Fibroblast of skin of right biceps (primary cell): ENCODE results near the gene PRXL2B.
"Not testable (repeated sequence)": the region's sequence is repeated elsewhere in the genome, so short reads cannot be mapped to it uniquely, and the experiment has no call there.

Experiments used
- DNase-seq: peaks from one replicate; pipeline ENCODE4 v3.0.0-alpha.2; 2013

Gene PRXL2B

DNA sequence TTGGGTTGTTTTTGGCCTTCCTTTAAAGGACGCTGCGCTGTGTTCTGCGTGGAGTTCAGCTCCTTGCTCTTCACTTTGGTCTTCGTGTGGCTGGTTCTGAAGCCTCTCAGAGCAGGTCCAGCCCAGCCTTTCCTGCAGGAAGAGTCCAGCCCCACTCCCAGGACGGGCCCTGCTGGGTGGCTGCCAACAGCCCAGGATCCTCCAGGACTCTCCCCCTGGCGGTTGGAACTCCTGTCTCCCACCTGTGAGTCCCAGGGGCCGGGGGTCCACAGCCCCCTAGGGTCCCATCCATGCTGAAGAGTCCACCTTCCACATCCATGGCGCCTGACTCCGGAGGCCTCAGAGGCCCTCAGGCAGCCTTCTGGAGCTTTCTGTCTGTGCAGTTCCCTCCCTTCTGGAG, 35.0 kb upstream of the PRXL2B start:
- DNase-seq = not testable (repeated sequence)

DNA sequence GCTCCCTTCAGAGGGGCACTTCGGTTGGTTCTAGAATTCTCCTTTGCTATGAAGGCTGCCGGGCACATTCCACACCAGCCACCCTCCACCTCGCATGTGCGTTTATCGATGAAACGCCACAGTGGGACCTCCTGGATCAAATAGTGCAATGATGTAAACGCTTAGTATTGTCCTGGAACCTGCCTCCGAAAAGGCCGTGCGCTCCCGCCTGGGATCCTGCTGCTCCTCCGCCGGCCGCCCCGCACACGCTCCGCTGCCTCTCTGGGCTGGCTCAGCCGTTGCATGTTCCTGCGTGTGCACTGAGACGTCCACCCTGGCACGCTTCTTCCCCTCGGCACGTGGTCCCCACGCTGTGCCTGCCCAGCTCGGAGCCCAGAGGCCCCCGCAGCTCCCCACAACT, 34.4 kb upstream of the PRXL2B start:
- no peak for DNase-seq

DNA sequence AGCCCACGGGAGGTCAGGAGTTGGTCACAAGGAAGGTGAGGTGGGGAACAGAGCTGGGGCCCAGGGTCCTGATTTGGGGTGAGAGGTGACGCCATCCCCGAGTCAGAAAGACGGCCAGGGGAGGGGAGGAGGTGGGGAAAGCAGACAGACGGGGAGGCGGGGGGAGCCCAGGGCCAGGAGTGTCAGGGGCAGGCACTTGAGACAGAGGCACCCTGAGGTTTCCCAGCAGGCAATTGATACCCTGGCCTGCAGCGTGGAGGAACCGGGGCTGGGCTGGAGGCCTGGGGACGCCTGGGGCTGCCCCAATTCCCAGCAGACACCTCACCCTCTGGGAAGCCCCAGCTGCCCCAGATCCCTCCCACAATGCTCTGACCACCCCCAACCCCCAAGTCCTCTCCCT, 33.5 kb upstream of the PRXL2B start:
- DNase-seq = not testable (repeated sequence)

DNA sequence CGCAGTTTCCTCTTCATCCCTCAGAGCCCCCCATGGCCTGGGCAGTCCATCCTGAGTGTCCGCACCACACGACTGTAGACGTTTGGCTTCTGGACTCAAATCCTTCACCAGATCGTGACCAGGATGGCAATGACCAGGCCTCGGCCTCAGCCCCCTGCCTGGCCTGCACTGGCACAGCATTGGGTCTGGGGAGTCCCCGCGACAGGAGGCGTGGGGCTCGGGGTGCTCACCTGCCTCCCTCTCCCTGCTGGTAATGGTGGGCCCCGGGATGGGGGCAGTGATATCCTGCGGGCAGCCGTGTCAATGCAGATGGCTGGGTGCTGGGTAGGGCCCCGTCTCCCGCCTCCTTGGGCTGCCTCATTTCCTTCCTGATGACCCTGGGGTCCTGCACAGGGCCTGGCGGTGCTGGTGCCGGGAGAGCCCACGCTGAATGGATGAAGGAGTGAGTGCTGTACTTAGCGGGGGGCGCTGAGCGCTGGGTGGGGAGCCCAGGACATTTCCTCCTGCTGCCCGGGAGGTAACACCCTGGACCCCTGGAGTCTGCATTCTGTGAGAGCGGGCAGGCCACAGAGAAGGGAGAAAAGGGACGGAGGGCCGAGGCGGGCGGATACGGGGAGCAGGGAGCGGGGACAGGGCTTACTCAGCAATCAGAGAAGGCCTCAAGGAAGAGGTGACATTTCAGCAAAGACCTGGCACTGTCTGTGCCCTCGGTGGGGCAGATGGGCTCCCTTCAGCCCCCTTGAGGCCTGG, 32.5 kb upstream of the PRXL2B start:
- no peak for DNase-seq

DNA sequence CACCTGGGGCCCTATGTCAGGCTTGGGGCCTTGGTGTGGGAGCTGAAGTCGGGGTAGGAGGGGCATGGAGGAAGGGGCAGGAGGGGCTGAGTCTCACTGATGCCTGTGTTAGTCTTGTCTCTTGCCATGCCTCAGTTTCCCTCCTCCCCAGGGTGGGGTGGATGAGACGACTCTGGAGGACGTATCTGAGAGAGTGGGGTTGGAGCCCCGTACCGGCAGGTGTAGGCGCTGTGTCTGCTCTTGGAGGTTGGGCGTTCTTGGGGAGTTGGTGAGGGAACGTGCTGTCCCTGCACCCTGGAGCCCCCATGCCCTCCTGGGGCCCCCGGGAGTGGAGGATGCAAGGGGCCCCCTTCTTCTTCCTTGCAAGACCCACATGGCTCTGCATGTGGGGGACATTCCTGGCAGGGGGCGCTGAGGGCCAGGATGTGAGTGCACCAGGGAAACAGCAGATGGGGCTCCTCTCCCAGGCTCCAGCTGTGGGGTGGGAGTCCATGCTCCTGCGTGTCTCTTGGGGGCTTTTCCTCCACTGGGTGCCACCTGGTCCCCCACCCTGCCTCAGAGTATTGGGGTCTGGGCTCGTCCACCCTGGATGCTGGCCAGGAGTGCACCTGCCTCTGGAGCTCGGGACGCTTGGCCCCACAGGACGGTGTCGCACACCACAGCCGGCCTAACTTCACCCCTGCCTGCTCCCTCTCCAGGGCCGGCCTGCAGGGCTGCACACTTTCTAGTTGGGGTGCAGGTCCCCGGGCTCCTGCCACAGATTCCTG, 31.8 kb upstream of the PRXL2B start:
- DNase-seq = no peak

DNA sequence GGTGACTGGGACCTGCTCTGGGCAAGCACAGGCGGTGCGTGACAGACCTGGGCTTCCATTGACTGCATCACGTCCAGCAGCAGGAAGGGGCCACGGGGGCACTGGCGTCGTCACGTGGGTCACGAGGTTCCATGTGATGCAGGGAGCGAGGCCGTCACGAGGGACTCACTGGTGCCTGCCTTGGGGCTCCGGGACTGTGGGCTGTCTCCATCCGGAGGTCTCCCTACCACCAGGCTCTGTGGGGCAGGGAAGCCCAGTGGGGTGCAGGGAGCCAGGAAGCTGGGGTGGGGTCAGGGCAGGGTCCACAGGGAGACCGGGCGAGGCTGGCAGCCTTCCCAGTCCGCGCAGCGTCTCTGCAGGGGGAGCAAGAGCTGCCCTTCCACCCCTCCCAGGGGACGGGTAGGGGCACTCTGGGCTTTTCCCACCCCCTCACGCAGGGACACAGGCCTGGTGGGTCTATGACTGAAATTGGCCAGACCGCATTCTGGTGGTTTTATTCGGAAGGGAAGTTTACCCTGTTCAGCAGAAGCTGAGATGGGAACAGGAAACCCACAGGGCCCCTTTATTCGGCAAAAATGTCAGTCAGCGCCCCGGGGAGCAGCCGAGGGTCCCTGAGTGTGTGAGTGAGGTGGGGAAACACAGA, 30.8 kb upstream of the PRXL2B start:
- DNase-seq = no peak

DNA sequence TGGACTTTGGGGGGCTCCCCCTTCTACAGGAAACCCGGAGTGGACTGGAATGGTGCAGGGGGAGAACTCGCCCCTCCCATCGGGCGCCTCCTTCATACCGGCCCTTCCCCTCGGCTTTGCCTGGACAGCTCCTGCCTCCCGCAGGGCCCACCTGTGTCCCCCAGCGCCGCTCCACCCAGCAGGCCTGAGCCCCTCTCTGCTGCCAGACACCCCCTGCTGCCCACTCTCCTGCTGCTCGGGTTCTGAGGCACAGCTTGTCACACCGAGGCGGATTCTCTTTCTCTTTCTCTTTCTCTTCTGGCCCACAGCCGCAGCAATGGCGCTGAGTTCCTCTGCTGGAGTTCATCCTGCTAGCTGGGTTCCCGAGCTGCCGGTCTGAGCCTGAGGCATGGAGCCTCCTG, 30.3 kb upstream of the PRXL2B start, which contains the start of gene TNFRSF14:
TNFRSF14 (plus strand) TSS at position 95 of the 401 bp plus-strand sequence; CDS start at position 389, 294 bp downstream.
- peak; percentile 29 for DNase-seq

DNA sequence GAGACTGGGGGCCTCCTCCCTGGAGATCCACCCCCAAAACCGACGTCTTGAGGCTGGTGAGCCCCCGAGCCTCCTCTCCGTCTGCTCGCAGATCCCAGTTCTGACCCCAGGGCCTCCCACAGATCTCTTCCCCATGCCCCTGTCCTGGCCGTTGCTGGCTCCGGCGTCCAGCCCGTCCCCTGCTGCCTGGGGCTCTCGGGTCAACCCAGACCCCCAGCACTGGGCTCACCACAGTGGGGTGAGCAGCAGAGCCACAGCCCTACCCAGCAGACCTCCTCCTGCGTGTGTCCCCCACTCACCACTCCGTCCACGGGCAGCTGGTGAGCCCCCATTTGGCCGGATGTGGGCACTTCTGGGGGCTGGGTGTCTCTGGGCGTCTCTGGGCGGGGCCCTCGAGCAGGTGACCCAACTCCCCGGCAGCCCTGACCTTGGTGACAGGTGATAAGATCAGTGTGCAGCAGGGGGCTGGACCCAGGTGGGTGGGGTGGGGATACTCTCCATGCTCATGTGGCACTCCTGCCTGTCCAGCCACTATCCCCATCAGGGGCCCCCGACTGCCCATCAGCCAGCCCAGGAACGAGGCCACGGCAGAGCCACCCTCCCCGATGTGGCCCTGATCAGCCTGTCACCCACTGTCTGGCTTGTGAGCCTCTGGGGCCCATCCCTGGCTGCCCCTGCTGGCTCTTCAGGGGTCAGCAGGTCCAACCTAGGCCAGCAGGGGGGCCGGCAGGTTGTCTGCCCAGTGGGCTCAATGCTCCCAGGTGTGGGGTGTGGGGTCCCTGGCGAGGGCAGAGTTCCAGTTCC, 29.7 kb upstream of the PRXL2B start:
- no peak for DNase-seq

DNA sequence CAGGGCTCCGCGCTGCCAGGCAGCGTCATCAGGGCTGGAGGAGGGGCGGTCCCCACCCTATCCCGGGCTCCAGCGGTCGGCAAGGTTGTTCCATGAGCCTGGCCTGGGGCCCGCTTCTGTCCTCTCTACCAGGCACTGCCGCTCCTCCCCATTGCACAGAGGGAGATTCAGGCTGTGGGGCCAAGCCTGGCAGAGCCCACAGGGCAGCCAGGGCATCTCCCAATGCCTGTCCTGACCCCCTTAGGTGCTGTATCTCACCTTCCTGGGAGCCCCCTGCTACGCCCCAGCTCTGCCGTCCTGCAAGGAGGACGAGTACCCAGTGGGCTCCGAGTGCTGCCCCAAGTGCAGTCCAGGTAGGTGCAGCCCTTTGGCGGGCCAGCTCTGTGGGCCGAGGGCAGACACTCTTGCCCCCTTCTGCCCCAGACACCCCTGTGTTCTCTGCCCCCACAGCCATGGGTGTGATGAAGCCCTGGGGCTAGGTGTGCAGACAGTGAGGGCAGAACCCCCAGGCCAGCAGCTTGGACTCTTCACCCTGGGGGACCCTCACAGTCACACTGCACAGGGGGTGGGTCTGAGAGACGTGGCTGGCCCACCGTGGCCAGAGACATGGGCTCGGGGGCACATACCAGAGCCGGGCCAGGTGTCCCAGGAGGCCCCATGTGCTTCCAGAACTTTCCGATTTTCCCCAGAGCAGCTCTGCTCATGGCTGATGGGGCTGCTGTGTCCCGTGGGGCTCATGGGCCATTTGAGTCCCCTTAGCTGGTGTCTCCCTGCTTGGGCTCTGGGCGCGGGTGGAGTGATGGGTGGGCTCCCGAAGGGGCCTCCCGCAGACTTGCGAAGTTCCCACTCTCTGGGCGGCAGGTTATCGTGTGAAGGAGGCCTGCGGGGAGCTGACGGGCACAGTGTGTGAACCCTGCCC, 28.8 kb upstream of the PRXL2B start:
- DNase-seq = no peak

DNA sequence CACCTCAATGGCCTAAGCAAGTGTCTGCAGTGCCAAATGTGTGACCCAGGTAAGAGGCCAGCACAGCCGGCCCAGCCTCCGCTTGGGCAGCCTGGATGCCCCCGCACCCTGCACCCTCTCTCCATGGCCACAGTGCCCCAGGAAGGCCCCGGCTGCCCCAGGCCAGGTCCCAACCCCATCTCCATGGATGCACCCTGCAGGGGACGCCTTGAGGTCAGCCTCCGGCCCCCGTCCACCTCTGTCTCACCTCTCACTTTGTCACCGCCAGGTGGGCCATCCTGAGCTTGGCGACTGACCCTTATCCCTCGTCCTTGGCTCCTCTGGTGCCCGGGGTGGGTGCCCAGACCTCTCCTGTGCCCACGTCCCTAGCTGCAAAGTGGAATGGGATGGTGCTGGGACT, 28.2 kb upstream of the PRXL2B start:
- DNase-seq = no peak

DNA sequence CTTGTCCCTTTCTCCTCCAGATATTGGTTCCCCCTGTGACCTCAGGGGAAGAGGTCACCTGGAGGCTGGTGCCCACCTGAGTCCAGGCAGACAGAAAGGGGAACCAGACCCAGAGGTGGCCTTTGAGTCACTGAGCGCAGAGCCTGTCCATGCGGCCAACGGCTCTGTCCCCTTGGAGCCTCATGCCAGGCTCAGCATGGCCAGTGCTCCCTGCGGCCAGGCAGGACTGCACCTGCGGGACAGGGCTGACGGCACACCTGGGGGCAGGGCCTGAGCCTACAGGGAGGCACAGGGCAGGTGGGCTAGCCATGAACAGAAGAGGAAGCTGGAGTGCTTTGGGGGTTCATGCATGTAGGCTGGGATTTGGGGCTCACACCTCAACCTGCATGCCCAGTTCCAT, 27.7 kb upstream of the PRXL2B start:
- DNase-seq = no peak

DNA sequence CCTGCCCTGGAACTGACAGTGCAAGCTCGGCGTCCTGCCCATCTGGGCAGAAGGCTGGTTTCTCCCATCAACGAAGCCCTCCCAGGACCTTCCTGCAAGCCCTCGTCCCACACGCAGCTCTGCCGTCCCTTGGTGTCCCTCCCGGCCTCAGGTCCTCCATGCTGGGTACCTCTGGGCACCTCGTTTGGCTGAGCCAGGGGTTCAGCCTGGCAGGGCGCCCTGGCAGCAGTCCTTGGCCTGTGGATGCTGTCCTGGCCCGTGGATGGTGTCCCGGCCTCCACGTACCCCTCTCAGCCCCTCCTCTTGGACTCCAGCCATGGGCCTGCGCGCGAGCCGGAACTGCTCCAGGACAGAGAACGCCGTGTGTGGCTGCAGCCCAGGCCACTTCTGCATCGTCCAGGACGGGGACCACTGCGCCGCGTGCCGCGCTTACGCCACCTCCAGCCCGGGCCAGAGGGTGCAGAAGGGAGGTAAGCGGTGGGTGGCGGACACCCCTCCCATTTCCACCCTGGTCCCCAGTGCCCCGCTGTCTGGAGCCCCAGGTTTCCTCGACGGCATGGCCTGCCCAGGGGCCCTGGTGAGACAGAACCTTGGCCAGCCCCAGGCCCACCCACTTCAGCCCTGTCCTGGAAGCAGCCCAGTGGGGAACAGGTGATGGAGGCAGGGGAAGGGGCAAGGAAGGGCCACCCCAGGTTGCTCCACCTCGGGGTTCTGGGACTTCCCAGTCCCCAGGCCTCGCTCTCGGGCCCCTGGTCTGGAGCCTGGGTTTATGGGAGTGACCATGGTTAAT, 26.9 kb upstream of the PRXL2B start:
- DNase-seq = no peak

DNA sequence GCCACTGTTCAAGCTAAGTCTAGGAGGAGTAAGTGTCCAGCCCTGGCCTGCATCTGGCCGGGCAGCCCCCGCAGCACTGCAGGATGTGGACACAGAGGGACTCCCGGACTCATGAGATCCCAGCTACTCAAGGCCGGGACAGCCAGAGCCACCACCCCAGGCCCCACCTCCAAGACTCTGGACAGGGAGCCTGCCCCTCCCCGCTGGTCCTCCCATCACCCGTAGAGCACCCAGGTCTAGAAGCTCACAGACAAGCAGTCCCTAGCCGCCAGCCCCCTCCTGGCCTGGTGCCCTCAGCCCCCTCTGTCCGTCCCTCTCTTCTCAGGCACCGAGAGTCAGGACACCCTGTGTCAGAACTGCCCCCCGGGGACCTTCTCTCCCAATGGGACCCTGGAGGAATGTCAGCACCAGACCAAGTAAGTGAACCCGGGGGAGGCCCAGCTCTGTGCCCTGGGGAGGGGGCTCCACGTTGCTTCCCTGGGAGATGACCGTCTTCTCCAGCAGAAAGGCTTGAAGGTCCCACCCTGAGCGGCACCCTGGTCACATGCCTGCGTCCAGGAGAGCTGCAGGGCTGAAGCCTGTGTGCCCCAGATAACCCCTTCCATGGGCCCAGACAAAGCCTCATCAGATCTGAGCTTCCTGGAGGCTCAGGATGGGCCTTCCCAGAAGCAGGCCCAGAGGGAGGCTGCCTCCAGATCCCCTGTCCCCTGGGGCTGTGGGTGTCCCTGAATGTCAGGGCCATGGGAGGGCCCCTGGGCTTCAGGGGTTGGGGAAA, 26.1 kb upstream of the PRXL2B start:
- no peak for DNase-seq

DNA sequence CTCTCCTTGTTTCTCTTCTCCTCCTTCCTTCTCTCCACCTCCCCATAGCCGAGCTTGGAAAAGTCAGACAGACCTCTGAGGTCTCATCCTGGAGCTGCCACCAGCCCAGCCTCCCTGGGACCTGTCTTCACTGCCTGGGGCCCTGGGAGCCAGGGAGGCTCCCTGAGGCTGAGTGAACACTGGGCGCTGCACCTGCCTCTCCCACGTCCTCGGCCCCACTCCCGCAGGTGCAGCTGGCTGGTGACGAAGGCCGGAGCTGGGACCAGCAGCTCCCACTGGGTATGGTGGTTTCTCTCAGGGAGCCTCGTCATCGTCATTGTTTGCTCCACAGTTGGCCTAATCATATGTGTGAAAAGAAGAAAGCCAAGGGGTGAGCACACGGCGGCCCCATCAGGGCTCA, 25.1 kb upstream of the PRXL2B start:
- no peak for DNase-seq

DNA sequence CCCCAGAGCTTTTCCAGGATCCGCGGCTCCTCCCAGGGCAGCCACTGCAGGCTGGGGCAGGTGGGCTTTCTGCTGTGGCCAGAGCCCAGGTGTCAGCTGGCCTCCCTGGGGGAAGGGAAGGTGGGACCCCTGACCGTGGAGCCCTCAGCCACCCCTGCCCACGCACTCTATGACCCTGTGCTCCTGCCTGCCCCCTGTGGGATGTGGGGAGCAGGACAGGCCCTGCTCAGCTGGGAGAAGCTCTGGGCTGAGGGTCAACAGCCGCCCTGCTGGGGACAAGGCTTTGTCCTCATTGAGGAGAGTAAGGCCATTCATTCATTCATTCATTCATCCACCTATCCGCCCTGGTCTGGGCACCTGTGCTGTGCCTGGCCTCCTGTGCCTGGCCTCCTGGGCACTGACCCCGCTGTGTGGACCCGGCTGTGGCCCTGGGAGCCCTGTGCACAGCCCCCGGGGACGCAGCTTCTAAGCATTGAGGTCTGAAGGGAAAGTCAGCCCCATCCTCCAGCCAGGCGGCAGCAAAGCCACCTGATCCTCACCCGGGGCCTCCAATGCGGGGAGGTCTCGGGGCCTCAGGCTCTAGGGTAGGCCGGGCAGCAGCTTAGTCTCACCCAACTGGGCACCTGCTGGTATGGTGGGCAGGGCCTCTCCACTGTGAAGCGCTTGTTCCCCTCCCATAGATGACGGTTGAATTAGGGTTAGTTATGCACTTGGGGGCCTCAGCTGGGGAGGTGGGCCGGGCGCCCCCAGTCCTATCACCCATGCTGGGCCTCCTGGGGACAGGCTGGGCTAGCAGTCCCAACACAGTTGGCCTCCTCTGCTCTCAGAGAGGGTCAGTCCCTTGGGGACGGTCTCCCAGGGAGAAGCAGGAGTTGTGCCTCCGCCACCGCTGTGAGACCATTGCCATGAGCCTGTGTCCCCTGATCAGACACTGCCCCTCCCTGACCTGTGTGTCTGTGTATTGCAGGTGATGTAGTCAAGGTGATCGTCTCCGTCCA, 24.4 kb upstream of the PRXL2B start:
- no peak for DNase-seq

DNA sequence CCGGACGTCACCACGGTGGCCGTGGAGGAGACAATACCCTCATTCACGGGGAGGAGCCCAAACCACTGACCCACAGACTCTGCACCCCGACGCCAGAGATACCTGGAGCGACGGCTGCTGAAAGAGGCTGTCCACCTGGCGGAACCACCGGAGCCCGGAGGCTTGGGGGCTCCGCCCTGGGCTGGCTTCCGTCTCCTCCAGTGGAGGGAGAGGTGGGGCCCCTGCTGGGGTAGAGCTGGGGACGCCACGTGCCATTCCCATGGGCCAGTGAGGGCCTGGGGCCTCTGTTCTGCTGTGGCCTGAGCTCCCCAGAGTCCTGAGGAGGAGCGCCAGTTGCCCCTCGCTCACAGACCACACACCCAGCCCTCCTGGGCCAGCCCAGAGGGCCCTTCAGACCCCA, 23.4 kb upstream of the PRXL2B start:
- no peak for DNase-seq

DNA sequence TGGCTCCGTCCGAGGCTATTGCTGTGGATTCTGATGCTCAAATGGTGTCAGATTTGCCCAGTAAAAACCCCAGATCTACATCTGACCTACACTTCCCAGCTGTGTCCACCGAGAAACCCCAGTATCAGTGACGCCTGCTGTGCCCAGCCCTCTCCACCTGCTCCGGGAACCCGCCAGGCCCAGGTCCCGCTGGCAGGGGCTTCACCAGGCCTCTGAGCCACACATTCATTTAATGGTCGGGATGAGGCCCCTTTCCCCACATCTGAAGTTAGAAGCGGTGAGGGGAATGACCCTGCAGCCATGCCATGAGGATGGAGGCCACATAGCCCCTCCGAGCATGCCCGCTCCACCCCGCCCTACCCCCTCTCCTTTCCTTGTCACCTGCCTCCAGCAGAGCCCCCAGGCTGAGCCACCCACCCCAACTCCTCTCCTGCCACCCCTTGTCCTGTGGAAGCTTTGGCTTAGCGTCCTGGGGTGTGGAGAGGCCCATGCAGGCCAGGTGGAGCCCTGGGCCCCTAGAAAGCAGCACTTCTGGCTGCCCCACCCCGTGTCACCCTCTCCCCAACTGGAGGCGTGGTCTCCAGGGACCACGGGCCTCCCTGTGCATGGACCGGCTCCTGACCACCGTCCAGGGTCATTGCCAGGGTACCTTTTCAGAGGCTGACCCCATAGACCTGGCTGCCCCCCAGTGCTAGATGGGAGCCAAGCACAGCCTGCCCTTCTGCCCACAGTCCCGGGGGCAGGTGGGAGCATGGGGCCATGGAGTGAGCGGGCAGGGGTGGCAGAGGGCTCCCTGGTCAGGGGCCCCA, 22.4 kb upstream of the PRXL2B start:
- DNase-seq = no peak

DNA sequence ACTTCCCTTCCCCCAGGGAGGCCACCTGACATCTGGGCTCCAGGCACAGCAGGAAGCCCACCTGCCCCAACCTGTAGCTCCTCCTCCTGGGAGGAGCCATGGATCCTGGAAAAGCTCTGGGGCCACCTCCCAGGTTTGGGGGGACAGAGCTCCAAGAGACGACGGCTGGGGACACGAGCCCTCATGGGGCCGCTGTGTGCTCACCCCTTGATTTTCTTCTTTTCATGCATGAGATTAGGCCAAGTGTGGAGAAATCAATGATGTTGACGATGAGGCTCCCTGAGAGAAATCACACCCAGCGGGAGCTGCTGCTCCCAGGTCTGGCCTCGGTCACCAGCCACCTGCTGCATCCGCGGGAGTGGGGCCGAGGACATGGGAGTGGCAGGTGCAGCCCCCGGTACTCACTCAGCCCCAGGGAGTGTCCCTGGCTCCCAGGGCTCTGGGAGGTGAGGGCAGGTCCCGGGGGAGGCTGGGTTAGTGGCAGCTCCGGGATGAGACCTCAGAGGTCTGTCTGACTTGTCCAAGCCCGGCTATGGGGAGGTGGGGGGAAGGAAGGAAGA, 21.7 kb upstream of the PRXL2B start:
- no peak for DNase-seq
